Motor neuron (in vitro differentiated cells): ENCODE data around the gene MRPL2. TPM values are rescaled to one million over a fixed set of nuclear protein-coding genes. Genes with fewer than 3 reads are reported as not detected.

ENCODE experiments used
- ATAC-seq, 8 experiments: fragments of 200-7000 bp; cut with Tn5 transposase; replicated peaks in 6 of 8; 2 replicates each; pipeline ENCODE4 v1.8.0; 2021; ENCODE audit warnings: mild to moderate bottlenecking in 8 of 8, moderate library complexity in 8 of 8
- H3K27ac ChIP-seq, 2 donors: fragments of 250-450 bp; sonication (Bioruptor Pico); 2 replicates each; pipeline ENCODE4 v1.9.0; 2021; ENCODE audit warnings: antibody characterized with exemption in 2 of 2, mild to moderate bottlenecking in 2 of 2, moderate library complexity in 1 of 2
- H3K4me1 ChIP-seq, 2 donors: fragments of 250-450 bp; sonication (Bioruptor Pico); replicated peaks in 1 of 2; 2 replicates each; pipeline ENCODE4 v1.6.1; 2021; ENCODE audit warnings: antibody characterized with exemption in 2 of 2, mild to moderate bottlenecking in 2 of 2, moderate library complexity in 1 of 2
- H3K4me3 ChIP-seq, 5 donors: fragments of 250-450 bp; sonication (Bioruptor Pico); 2 replicates each; pipeline ENCODE4 v1.9.0; 2021; ENCODE audit warnings: antibody characterized with exemption in 5 of 5, mild to moderate bottlenecking in 5 of 5, moderate library complexity in 4 of 5
- WGBS, 10 experiments: fragments of 450-650 bp; shearing (Covaris generic); methylation state at CpG; one replicate each; pipeline ENCODE4 v1.0.0; 2022; 5-methylcytosine and 5-hydroxymethylcytosine counted together
- in situ Hi-C, 9 experiments: fragments of 400-800 bp; cut with MboI; loops; one replicate each; pipeline ENCODE4 v1.15.0; 2021; ENCODE audit warnings: low sequenced_read_pairs in 9 of 9, low pct_unique_long_range_greater_than_20kb in 2 of 9; ENCODE audit not compliant: unreplicated experiment in 9 of 9
- total RNA-seq, 8 experiments: library from RNA; unstranded; fragments of 300-600 nt; gene quantifications; 2 replicates each; pipeline versions ENCODE4 v1.2.3 to v1.2.4, GENCODE V29; 2022

The MRPL2 gene
- total RNA-seq, 8 experiments from 2014 or later, result 25.0 to 81.6 (median 42.7) TPM

GRCh38 chr6:43037706-43038105 is 21.5 kb downstream of the MRPL2 start:
- Histone ChIP-seq H3K4me1 (no peaks in the 10 kb centered on the region), H3K27ac (no peak overlapping the region), H3K4me3 (no peak overlapping the region)
- WGBS, 10 experiments, result 60 to 100% methylated on average over 1 to 3 of the region's 9 CpGs; no CpG with 5 or more reads in 8 of the 10 experiments
- in situ Hi-C loops, result no loop called here
- peak in 3 of 8 experiments; percentile 15 to 25 (median 25) for ATAC-seq

- Histone ChIP-seq H3K27ac (no peak overlapping the region), H3K4me3 (no peak overlapping the region), H3K4me1 (no peaks in the 10 kb centered on the region)
- no peak for ATAC-seq
- WGBS, 10 experiments, result 33 to 100% (median 80%) methylated on average over 1 to 4 of the region's 5 CpGs; no CpG with 5 or more reads in 4 of the 10 experiments
- in situ Hi-C loops, result no loop called here
Observed at GRCh38 chr6:43037197-43037596, 22.0 kb downstream of the MRPL2 start.

GRCh38 chr6:43036712-43037111 is 22.5 kb downstream of the MRPL2 start:
- no peak overlapping the region for H3K4me3 ChIP-seq
- 40 to 100% (median 90%) methylated on average over 1 to 9 of the region's 9 CpGs; no CpG with 5 or more reads in 6 of the 10 experiments for WGBS, 10 experiments
- ATAC-seq, result no peak
- H3K27ac ChIP-seq, result no peak overlapping the region
- in situ Hi-C loops, result no loop called here
- no peaks in the 10 kb centered on the region for H3K4me1 ChIP-seq

- 63 to 92% (median 80%) methylated on average over 1 to 4 of the region's 4 CpGs; no CpG with 5 or more reads in 3 of the 10 experiments for WGBS, 10 experiments
- peak in 2 of 8 experiments; percentile 12 to 26 for ATAC-seq
- H3K4me3 ChIP-seq, result no peak overlapping the region
- in situ Hi-C loops, result no loop called here
- H3K27ac ChIP-seq, result no peak overlapping the region
- no peaks in the 10 kb centered on the region for H3K4me1 ChIP-seq
Observed at GRCh38 chr6:43035495-43036194, 23.6 kb downstream of the MRPL2 start.

GRCh38 chr6:43034190-43034525 is 25.1 kb downstream of the MRPL2 start:
- Histone ChIP-seq H3K27ac (no peak overlapping the region), H3K4me3 (no peak overlapping the region), H3K4me1 (no peaks in the 10 kb centered on the region)
- 38 to 100% (median 80%) methylated on average over 1 of the region's 2 CpGs; no CpG with 5 or more reads in 6 of the 10 experiments for WGBS, 10 experiments
- no peak for ATAC-seq
- in situ Hi-C loops, result no loop called here

GRCh38 chr6:43033496-43034189 is 25.6 kb downstream of the MRPL2 start:
- Histone ChIP-seq H3K4me1 (no peaks in the 10 kb centered on the region), H3K27ac (no peak overlapping the region), H3K4me3 (no peak overlapping the region)
- ATAC-seq, result no peak
- in situ Hi-C loops, result no loop called here
- whole genome bisulfite sequencing, 10 experiments, result 71 to 100% (median 90%) methylated on average over 1 to 2 of the region's 2 CpGs; no CpG with 5 or more reads in 3 of the 10 experiments

GRCh38 chr6:43032326-43032725 is 26.9 kb downstream of the MRPL2 start:
- in situ Hi-C loops, result no loop called here

GRCh38 chr6:43029120-43029519 is 30.1 kb downstream of the MRPL2 start:
- in situ Hi-C loops, result no loop called here
- Histone ChIP-seq H3K4me3 (no peak overlapping the region), H3K4me1 (no peaks in the 10 kb centered on the region), H3K27ac (no peak overlapping the region)
- 84 to 100% (median 95%) methylated on average over 1 to 9 of the region's 9 CpGs; no CpG with 5 or more reads in 4 of the 10 experiments for WGBS, 10 experiments
- no peak for ATAC-seq

More at GRCh38 chr6:43032326-43032725, 26.9 kb downstream of the MRPL2 start:
- Histone ChIP-seq H3K27ac (no peak overlapping the region), H3K4me1 (no peaks in the 10 kb centered on the region), H3K4me3 (no peak overlapping the region)
- WGBS, 10 experiments, result 86 to 100% (median 90%) methylated on average over 1 to 4 of the region's 4 CpGs; no CpG with 5 or more reads in 1 of the 10 experiments
- no peak for ATAC-seq

- in situ Hi-C loops, result no loop called here
- ATAC-seq, result no peak
- WGBS, 10 experiments, result 67 to 100% (median 91%) methylated on average over 1 to 3 of the region's 5 CpGs; no CpG with 5 or more reads in 2 of the 10 experiments
- Histone ChIP-seq H3K27ac (no peak overlapping the region), H3K4me1 (peaks cover 9 to 10% of the 10 kb centered on the region in 2 donors), H3K4me3 (no peak overlapping the region)
Observed at GRCh38 chr6:43026365-43026764, 32.9 kb downstream of the MRPL2 start.

- ATAC-seq, result no peak
- H3K27ac ChIP-seq, result no peak overlapping the region
- peaks cover 15 to 19% of the 10 kb centered on the region in 2 donors for H3K4me1 ChIP-seq
- H3K4me3 ChIP-seq, result no peak overlapping the region
- WGBS, 10 experiments, result 71 to 100% (median 90%) methylated on average over 1 to 2 of the region's 2 CpGs; no CpG with 5 or more reads in 1 of the 10 experiments
- in situ Hi-C loops, result loop anchor here in 1 of 9 experiments (25.0 kb wide), 1 partner anchor 112 kb away; the partner anchor contains the start of gene PTCRA
Observed at GRCh38 chr6:43024436-43024835, 34.8 kb downstream of the MRPL2 start.

- H3K4me3 ChIP-seq, result peak within 1 kb of the TSS; percentile 51 to 95 (median 76)
- peaks cover 15 to 19% of the 10 kb centered on the region in 2 donors for H3K4me1 ChIP-seq
- ATAC-seq, result peak; percentile 88 to 95 (median 92)
- peak within 1 kb of the TSS; percentile 88 to 91 for H3K27ac ChIP-seq
- WGBS, 10 experiments, result 0 to 4% (median 0%) methylated on average over 1 to 19 of the region's 56 CpGs; no CpG with 5 or more reads in 4 of the 10 experiments
- in situ Hi-C loops, result loop anchor here in 1 of 9 experiments (25.0 kb wide), 1 partner anchor 109 kb away; the partner anchor contains the start of gene PTCRA
Observed at GRCh38 chr6:43021270-43022047, 37.8 kb downstream of the MRPL2 start, which contains the start of gene RRP36. TSS of gene RRP36 (plus strand) at chr6:43021623. CDS start at chr6:43021655, 32 bp downstream.

- in situ Hi-C loops, result loop anchor here in 1 of 9 experiments (25.0 kb wide), 1 partner anchor 109 kb away; the partner anchor contains the start of gene PTCRA
- ATAC-seq, result peak; percentile 12 to 64 (median 52)
- Histone ChIP-seq H3K4me3 (peak overlapping the region; percentile 51 to 95 (median 76)), H3K27ac (peak overlapping the region; percentile 88 to 91), H3K4me1 (peaks cover 15 to 19% of the 10 kb centered on the region in 2 donors)
- 10 to 100% methylated on average over 1 to 2 of the region's 5 CpGs; no CpG with 5 or more reads in 8 of the 10 experiments for WGBS, 10 experiments
Observed at GRCh38 chr6:43020847-43021246, 38.4 kb downstream of the MRPL2 start.
